Placental epithelial cell (primary cell): ENCODE data around the gene DENND2A. TPM values are rescaled to one million over a fixed set of nuclear protein-coding genes. Genes with fewer than 3 reads are reported as not detected.

Source experiments
- small RNA-seq: library from RNA; depleted of rRNA; stranded (forward); fragments of <200 nt; gene quantifications from one replicate; pipeline ENCODE3, GENCODE V24; 2012
- total RNA-seq: library from RNA; depleted of rRNA; stranded (reverse); fragments of >200 nt; gene quantifications from 2 replicates; pipeline ENCODE4 v1.2.3, GENCODE V29; 2012

The DENND2A gene, protein sequence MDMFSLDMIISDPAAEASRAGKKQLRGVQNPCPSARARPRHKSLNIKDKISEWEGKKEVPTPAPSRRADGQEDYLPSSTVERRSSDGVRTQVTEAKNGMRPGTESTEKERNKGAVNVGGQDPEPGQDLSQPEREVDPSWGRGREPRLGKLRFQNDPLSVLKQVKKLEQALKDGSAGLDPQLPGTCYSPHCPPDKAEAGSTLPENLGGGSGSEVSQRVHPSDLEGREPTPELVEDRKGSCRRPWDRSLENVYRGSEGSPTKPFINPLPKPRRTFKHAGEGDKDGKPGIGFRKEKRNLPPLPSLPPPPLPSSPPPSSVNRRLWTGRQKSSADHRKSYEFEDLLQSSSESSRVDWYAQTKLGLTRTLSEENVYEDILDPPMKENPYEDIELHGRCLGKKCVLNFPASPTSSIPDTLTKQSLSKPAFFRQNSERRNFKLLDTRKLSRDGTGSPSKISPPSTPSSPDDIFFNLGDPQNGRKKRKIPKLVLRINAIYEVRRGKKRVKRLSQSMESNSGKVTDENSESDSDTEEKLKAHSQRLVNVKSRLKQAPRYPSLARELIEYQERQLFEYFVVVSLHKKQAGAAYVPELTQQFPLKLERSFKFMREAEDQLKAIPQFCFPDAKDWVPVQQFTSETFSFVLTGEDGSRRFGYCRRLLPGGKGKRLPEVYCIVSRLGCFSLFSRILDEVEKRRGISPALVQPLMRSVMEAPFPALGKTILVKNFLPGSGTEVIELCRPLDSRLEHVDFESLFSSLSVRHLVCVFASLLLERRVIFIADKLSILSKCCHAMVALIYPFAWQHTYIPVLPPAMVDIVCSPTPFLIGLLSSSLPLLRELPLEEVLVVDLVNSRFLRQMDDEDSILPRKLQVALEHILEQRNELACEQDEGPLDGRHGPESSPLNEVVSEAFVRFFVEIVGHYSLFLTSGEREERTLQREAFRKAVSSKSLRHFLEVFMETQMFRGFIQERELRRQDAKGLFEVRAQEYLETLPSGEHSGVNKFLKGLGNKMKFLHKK
- total RNA-seq: 12.7 and 26.3 TPM in 2 replicates

DNA sequence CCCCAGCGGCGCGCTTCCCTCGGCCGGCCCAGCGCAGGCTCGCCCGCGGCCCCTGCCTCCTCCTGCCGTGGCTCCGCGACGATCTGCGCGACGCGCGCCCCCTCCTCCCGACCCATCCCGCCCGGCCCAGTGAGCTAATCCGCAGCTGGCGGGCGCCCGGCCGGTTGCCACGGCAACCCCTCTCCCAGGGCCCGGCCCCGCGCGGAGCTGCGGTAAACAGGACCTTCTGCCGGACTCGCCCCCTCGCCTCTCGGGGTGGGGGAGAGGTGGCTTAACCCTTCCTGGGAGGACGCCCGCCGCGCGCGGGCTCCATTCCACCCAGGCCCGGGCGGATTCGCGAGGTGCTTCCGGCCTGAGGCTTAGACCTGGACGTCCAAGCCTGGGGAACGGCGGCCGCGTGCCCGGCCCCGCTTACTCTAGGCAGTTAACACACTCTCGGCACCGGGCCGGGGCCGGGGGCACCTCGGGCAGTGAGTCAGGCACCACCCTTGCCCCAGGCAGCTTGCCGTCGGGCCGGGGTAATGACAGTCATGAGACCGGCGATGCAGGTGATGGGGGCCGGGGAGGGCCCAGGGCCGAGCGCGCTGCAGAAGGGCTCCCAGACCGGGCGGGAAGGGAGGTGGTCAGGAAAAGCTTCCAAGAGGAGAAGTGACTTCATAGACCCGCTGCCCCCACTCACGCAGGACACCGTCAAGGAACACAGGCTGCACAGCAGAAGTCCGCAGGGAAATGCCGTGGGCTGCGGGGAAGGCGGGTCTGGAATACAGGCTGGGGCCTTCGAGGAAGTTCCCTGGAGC lies at the start of gene DENND2A:
Gene DENND2A (minus strand): TSS at position 87 of the 797 bp plus-strand sequence. CDS start 38,416 bp downstream, outside the sequence.

DNA sequence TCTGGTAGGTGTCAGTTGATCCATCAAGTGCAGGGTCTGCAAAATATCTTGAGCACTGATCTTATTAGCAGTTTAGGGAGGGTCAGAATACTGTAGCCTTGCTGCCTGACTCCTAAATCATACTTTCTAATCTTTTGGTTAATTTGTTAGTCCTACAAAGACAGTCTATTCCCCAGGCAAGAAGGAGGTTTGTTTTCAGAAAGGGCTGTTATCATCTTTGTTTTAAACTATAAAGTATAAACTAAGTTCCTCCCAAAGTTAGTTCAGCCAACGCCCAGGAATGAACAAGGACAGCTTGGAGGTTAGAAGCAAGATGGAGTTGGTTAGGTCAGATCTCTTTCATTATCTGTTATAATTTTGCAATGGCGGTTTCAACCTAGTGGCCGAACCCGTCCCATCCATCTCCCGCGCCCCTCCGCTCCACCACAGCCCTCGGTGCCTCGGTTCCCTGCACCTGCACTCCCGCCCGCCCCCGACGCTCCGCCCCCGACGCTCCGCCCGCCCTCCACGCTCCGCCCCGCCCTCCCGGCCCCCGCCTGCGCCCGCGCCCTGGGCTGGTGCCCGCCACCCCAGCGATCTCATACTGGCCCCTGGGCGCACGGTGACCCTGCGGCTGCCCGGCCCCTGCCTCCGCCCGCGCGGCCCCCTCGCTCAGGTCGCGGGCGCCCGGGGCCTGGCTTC lies 31.9 kb upstream of the DENND2A start, which contains the start of gene ADCK2:
Gene ADCK2 (plus strand): TSS at position 564 of the 681 bp plus-strand sequence. CDS start 386 bp downstream, outside the sequence.

DNA sequence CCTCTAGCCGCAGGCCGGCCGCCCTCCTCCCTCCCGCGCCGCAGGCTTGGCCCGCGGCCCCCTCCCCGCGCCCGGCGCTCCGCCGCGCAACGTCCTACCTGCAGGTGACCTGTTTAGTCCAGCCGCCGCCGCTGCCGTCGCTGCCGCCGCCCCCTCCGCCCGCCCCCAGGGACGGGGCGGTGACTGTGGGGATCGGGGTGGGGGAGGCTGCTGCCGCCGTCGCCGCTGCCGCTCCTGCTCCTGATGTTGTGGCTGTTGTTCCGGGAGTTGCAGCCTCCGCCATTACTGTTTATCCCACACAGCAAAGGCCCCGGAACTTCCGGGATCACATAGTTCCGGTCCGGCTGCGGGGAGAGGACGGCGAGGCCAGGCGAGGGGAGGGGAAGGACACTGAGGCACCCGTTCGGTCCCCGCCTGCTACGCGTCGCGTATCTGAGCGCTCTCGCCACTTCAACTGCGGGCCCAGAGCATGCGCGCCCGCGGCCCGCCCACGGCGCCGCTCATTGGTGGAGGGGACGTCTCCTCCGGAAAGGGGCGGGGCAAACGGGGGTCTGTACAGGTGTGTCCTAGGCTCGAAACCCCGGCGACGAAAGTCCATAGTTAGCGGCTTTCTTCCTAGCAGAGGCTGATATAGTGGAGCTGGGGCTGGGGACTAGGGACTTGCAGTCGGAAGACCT lies 161.4 kb downstream of the DENND2A start, which contains the start of gene MKRN1:
Gene MKRN1 (minus strand): TSS at position 444 of the 677 bp plus-strand sequence. CDS start 161 bp downstream, at position 283.

Small RNAs within 50 kb of the gene (small RNA-seq; reads per million reads assigned to genes)
- gene RF00019 (not detected), gene RN7SL771P (not detected)

Other genes with a start within 250 kb of the DENND2A start
- 81.3 and 93.0 TPM in 2 replicates for gene SLC37A3, start 242.3 kb downstream of the DENND2A start, total RNA-seq
- gene RAB19, start 236.8 kb downstream of the DENND2A start, total RNA-seq: not detected in 2 replicates
- gene MKRN1, start 161.3 kb downstream of the DENND2A start, total RNA-seq: 57.7 and 74.6 TPM in 2 replicates
- gene ADCK2, start 32.1 kb upstream of the DENND2A start, total RNA-seq: 38.6 and 38.9 TPM in 2 replicates
- 82.4 and 299 TPM in 2 replicates for gene NDUFB2, start 55.9 kb upstream of the DENND2A start, total RNA-seq